ENCODE results near the gene LRFN4.

GRCh38 chr11:66871521-66871901 is 14.6 kb downstream of the LRFN4 start:
- TF ChIP-seq, protein P1, sequence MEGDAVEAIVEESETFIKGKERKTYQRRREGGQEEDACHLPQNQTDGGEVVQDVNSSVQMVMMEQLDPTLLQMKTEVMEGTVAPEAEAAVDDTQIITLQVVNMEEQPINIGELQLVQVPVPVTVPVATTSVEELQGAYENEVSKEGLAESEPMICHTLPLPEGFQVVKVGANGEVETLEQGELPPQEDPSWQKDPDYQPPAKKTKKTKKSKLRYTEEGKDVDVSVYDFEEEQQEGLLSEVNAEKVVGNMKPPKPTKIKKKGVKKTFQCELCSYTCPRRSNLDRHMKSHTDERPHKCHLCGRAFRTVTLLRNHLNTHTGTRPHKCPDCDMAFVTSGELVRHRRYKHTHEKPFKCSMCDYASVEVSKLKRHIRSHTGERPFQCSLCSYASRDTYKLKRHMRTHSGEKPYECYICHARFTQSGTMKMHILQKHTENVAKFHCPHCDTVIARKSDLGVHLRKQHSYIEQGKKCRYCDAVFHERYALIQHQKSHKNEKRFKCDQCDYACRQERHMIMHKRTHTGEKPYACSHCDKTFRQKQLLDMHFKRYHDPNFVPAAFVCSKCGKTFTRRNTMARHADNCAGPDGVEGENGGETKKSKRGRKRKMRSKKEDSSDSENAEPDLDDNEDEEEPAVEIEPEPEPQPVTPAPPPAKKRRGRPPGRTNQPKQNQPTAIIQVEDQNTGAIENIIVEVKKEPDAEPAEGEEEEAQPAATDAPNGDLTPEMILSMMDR (IDR thresholded peaks at IDR 0.05; ENCODE audit: insufficient read depth, low read depth, low read length): no peak
- TF ChIP-seq EZH2 (IDR thresholded peaks at IDR 0.05; ENCODE audit: insufficient read depth, low read length): no peak

Measured in astrocyte (in vitro differentiated cells and primary cell).